ENCODE measurements around the gene CDK5.

- TF ChIP-seq POLR2AphosphoS5 (IDR thresholded peaks at IDR 0.05; ENCODE audit: low read depth, low read length) = no peak
- TF ChIP-seq POLR2A (IDR thresholded peaks at IDR 0.05; ENCODE audit: low read depth, low read length) = no peak
- TF ChIP-seq SPI1 (IDR thresholded peaks at IDR 0.05; ENCODE audit: low read depth, low read length) = no peak
- no peak for TF ChIP-seq TAF1 (IDR thresholded peaks at IDR 0.05; ENCODE audit: low read depth, low read length)
- no peak for TF ChIP-seq PAX5 (IDR thresholded peaks at IDR 0.05; ENCODE audit: insufficient read depth, low read length, severe bottlenecking)
These were observed 7.8 kb upstream of the CDK5 start for GRCh38 chr7:151065516-151065915.
